DMS 273 (cell line): Measurements from ENCODE around the gene PHYHD1.
"Not testable (repeated sequence)": the region's sequence is repeated elsewhere in the genome, so short reads cannot be mapped to it uniquely, and the experiment has no call there.

ENCODE experiments used
- DNase-seq: peaks from one replicate; lab custom pipeline; 2025; ENCODE audit not compliant: unreplicated experiment; lab: John Stamatoyannopoulos, UW

The PHYHD1 gene

DNA sequence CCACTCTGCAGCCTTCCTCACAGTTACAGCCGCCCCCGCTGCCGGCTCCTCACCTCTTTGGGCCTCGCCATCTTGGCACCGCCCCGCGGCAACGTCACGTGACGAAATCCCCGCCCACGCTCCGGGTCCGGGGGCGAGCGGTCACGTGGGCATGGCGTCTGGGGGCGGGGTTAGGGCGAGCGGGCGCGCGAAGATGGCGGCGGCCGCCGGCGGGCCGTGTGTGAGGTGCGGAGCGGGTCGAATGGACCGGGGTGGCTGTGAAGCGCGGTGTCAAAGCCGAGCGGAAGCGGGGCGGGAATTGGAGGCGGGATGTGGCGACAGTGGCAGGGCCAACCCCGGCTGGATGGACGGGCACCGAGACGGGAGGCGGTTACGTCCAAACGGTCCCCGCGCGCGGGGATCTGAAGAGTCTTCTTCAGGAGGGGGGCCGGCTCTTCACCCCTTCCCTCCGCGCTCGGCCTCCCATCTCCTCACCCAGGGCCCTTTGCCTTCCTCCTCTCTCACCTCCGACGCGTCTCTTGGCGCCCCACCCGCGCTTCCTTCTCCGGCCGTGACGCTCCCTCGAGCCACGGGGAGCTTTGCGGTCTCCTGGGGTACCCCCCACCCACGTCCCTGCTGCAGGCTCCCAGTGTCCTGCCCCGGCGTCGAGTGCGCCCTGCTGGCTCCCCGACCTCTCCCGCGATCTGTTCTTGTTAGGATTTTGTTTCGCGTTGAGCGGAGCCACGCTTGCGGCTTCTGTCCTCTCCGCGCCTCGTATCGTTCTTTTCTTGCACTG is 26.9 kb downstream of the PHYHD1 start, which contains the start of the genes DOLK and NUP188:
Gene DOLK, minus strand, starts transcription at position 77 of the 775 bp plus-strand sequence. CDS start 300 bp downstream, outside the sequence.
Gene NUP188, plus strand, starts transcription at position 173 of the 775 bp plus-strand sequence. Its CDS starts 21 bp downstream, at position 194.
- DNase-seq = peak; percentile 97

DNA sequence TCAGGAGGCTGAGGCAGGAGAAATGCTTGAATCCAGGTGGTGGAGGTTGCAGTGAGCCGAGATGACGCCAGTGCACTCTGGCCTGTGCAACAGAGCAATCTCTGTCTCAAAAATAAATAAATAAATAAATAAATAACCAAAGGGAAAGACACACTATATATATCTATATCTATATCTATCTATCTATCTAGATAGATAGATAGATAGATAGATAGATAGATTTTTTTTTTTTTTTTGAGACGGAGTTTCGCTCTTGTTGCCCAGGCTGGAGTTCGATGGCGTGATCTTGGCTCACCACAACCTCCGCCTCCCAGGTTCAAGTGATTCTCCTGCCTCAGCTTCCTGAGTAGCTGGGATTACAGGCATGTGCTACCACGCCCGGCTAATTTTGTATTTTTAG is 40.6 kb downstream of the PHYHD1 start:
- DNase-seq = not testable (repeated sequence)

DNA sequence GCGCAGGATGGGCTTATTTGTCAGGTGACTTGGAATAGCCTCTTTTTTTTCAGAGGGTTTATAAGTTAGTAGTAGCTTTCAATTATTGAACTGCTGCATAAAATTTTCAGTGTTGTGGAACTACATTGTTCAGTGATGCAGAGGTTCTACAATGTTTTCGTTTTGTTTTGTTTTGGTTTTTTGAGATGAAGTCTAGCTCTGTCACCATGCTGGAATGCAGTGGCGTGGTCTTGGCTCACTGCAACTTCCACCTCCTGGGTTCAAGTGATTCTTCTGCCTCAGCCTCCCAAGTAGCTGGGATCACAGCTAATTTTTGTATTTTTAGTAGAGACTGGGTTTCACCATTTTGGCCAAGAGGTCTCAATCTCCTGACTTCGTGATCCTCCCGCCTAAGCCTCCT is 48.7 kb downstream of the PHYHD1 start:
- no peak for DNase-seq

DNA sequence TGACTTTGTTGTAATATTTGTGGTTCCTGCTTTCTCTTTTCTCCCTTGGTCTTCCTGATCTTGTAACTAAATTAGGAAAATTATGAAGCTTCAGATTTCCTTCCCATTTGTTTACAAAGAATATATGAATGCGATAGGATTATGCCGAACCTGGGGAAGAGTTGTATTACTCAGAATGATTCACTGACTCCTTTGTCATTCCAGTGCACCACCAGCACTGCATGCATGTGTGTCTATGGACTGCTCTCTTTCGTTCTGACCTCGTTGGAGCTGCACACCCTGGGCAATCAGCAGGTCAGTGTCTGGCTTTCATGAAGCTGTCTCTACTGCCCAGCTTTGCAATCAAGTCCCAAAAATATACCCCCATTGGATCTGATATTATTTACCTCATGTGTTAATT is 52.2 kb downstream of the PHYHD1 start:
- DNase-seq = no peak

DNA sequence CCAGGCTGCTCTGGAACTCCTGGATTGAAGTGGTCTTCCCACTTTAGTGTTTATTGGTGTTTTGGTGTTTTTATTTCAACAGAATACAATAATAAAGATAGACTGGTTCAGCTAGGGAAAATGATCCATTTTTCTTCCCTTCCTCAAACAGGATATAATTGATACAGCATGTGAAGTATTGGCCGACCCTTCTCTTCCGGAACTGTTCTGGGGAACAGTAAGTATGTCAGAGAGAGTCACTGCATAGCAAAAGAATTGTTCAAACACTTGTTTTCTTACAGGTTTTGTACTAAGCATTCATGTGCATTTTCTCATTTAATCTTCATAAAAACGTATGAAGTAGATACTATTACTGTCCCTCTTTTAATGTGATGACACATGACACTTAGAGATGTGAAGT is 58.3 kb downstream of the PHYHD1 start:
- DNase-seq = no peak

DNA sequence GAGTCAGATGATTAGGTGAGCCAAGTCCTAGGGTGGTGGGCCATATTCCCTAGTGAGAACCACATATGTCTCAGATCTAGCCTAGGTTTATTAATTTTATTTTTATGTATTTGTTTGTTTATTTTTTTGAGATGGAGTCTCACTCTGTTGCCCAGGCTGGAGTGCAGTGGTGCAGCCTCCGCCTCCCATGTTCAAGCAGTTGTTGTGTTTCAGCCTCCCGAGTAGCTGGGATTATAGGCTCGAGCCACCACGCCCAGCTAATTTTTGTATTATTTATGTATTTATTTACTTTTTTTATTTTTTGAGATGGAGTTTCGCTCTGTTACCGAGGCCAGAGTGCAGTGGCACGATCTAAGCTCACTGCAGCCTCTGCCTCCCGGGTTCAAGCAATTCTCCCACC is 62.8 kb downstream of the PHYHD1 start:
- no peak for DNase-seq

DNA sequence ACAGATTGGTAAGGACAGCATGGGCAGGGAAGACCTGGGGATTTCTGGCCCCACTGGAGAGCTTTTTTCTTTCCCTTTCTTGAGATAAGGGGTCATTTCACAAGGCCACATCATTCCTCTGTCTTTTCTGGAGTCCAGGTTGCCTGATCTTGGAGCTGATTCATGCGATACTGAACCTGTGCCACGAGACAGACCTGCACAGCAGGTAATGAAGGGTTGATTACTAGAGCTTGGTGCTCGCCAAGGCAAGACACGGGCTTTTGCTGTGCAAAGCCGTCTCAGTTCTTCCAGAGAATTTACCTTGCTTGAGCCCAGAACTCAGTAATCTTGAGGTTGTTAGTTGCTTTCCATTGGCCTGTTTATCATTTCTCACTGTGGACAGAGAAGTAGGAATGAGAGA is 65.9 kb downstream of the PHYHD1 start:
- DNase-seq = no peak

DNA sequence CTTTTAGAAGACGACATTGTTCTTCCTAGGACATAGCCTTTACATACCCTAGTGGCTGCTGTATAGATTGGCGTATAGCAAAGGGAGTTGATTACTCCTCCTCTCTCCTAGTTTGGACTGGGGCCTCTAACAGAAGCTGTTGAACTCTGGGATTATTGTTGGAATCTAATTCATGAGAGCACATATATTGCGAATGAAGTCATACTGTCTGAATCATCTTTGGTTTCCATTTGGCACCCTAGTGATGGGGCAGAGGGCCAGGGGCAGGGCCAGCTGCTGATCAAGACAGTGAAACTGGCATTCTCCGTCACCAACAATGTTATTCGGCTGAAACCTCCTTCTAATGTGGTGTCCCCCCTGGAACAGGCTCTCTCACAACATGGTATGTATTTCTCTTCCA is 67.0 kb downstream of the PHYHD1 start:
- DNase-seq = no peak
